HG03045 (cell line): ENCODE measurements around the gene ANKFY1.
"Not testable (repeated sequence)": the region's sequence is repeated elsewhere in the genome, so short reads cannot be mapped to it uniquely, and the experiment has no call there.

Experiments used
- ATAC-seq: cut with Tn5 transposase; IDR thresholded peaks from one replicate; pipeline ENCODE4 v1.9.1; 2021; ENCODE audit warnings: mild to moderate bottlenecking, moderate library complexity; ENCODE audit not compliant: unreplicated experiment

The ANKFY1 gene

DNA sequence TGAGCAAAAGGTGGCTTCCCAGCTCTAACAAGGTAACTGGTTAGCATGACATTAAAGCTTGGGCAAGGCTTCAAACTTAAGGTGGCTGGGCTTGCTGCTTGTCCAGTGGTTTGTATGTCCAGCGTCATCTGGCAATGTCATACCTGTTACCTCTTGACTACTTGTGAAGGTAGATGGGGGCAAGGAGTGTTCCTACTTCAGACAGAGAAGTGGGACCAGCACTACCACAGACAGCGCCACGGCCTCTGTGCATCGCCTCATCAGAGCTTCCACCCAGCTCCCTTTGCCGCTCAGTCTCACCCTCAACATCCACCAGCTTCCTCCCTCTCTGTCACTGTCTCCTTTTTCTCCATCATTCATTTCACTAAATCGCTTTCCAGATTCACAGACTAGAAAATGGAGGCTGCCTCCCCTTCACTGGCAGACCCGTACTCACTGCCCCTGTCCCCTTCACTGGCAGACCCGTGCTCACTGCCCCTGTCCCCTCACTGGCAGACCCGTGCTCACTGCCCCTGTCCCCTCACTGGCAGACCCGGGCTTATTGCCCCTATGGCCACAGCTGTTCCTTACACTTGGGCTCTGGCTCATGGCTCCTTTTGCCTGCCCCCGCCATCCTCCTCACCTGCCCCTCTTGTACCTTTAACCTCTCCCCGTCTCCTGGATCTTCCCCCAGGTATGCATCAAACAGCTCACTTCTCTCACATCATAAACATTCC, 106.0 kb downstream of the ANKFY1 start:
- no peak for ATAC-seq

DNA sequence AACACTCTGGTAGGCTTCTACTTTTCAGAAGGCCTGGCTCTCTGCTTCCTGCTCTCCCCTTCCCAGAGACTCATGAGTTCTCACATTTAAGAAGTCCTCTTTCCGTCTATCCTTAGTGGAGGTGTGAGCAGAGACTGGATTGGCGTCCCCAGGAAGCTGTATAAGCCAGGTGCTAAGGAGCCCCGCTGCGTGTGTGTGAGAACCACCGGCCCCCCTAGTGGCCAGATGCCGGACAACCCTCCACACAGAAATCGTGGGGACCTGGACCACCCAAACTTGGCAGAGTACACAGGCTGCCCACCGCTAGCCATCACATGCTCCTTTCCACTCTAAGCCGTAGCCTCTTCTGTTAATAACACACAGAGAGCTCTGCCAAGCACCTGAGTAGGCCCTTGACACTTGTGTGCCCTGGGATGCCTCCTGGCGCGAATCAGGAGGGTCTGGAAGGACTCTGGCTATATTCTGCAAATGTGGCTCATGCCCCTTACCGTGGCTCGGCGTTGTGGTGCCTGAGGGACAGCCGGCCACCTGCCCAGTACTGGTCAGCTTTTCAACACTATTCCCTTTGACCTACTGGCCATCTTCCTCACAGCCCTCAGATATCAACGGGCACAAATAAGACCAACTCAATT, 106.9 kb downstream of the ANKFY1 start:
- no peak for ATAC-seq

DNA sequence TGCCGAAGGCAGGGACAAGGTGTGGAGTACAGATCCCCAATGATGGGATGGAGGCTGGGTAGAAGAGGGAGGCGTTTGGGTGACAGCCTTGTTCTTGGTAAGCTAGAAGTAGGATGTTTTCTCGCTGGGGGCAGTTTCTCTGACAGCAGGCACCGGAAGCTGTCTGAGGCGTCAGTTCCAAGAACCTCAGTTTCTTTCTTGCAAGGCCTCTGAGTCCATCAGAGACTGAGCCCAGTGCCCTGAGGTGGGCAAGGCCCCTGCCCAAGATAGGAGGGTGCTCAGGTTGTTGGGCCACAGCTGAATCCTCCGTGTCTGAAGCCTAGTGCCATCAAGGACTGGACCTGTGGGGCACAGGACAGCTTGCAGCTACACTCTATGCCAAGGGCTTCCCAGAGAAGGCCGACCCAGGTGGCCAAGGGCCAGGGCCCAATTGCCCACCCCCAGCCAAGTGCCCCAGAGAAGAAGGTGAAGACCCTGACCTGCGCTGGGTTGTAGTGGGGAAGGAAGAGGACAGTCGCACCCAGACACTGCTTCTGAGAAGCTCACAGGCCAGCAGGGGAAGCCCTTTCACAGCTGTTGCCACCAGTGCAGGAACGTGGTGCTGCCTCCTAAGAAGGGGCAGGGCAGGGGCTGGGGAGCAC, 107.7 kb downstream of the ANKFY1 start:
- no peak for ATAC-seq

- ATAC-seq: no peak
These were observed 109.6 kb downstream of the ANKFY1 start for GRCh38 chr17:4154201-4154600.

DNA sequence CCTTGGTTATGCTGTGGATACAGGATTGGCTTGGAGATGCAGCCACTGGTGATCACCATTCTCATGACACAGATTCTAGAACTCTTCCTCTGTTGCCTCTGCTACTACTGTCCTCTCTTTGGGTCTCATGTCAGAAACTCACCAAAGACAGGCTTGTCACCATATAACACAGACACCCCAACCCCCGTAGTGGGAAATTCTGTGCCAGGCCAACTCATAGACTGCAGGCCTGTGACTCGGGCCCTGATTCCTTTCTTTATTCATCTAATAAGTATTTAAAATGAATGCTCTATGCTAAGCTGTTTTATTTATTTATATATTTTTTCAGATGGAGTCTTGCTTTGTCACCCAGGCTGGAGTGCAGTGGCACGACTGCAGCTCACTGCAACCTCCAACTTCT, 111.3 kb downstream of the ANKFY1 start:
- ATAC-seq: no peak

GRCh38 chr17:4150096-4150495, 113.7 kb downstream of the ANKFY1 start:
- ATAC-seq: no peak

GRCh38 chr17:4148611-4149308, 115.0 kb downstream of the ANKFY1 start:
- no peak for ATAC-seq

- ATAC-seq: no peak
These were observed 115.9 kb downstream of the ANKFY1 start for GRCh38 chr17:4147751-4148310.

- no peak for ATAC-seq
These were observed 117.1 kb downstream of the ANKFY1 start for GRCh38 chr17:4146641-4147040.

DNA sequence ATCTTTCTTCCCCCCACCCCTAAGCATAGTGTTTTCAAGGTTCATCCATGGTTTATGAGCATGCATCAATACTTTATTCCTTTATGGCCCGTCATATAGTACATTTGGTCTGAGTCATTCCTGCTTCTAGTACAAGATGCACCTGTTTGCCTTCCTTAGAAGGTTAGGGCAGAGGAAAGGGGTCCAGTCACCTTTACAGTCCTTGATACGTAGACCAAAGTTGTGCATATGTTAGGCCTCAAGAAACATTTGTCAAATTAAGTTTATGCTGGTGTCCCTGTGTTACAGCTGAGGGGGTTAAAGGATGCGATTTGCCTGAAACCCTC, 119.4 kb downstream of the ANKFY1 start:
- no peak for ATAC-seq

GRCh38 chr17:4143563-4144421, 120.0 kb downstream of the ANKFY1 start:
- ATAC-seq: peak; percentile 61

DNA sequence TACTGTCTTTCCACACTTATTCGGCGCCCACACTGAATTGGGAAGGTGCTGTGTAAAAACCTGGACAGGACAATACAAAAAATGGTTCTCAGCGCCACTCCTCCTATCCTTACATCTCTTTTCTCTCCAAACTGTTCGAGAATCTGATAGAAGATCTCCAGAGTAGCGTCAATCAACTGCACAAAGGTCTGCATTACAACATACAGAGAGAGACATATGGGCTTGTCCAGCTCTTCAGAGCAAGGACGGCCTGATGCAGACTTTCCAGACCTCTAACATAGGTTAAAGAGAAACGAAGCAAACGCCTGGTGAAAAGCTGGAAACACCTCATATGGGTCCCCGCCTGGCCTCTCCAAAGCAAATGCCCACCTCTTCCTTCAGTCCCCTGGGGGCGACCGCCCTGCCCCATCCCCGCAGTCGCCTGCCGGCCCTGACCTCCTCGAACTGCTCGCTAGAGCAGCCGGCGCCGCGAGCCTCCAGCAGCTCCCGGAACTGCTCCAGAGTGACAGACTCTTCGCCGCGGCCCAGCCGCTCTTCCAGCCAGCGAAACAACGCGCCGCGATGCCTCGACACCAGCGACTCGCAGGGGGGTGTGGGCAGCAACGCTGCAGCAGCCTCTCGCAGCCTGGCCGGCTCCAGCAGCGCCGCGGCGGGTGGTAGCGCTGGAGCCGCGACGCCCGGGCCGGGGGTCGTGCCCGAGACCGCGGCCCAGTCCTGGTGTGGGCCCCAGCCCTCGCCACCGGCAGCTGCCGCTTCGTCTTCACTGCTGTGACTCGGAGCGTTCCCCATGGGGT, 121.5 kb downstream of the ANKFY1 start:
- ATAC-seq: peak; percentile 9

- ATAC-seq: no peak
These were observed 123.7 kb downstream of the ANKFY1 start for GRCh38 chr17:4140125-4140524.

DNA sequence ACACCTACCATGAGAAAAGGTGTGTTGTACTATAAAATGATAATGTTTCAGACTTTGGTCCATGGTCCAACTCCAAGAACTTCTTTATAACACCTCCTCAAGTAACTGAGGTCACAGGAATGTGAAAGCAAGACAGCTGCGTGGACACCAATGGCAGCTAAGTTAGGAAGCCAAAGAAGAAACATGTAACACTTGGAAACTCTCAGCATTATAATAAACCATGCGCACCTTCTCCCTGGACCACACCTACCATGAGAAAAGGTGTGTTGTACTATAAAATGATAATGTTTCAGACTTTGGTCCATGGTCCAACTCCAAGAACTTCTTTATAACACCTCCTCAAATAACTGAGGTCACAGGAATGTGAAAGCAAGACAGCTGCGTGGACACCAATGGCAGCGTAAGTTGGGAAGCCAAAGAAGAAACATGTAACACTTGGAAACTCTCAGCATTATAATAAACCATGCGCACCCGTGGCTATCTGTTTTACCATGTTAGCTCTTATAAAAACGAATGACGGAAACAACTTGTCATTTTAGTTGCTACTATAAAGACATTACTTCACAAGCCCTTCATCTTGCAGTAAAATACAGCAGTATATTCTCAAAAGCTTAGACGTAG, 124.8 kb downstream of the ANKFY1 start:
- not testable (repeated sequence) for ATAC-seq

DNA sequence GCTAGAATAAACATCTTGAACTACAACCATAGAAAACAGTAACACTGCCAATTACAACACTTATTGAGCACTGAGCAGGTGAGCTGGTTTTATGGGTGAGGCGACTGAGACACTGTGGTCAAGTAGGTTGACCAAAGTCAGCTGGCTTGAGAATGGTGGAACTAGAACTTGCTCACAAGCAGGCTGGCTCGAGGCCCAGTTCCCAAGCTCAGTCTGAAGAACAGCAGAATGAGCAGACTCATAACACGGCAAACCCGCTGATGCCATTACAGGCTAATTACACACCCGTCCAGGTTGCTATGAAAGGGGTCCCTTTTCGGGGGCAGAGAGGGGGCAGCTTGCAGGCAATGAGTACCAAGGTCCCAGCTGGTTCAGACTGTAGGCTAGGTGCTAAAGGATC, 127.4 kb downstream of the ANKFY1 start:
- no peak for ATAC-seq

DNA sequence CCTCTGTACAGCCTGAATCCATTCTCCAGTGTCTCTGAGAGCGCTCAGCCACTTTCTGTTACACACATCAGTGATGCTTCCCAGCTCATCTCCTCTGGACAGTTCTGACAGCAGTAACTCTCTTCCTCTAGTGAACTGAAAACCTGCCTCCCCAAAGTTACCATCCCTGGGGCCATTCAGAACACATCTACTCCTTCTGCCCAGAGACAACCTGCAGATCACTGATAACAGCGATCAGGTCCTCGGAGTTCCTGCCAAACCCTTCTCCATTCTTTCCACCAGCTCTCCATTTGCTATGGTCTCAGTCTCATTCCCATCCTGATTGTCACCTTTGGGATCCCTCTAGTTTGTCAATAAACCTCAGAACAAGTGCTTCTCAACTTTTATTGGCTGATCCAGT, 128.3 kb downstream of the ANKFY1 start:
- ATAC-seq: no peak

DNA sequence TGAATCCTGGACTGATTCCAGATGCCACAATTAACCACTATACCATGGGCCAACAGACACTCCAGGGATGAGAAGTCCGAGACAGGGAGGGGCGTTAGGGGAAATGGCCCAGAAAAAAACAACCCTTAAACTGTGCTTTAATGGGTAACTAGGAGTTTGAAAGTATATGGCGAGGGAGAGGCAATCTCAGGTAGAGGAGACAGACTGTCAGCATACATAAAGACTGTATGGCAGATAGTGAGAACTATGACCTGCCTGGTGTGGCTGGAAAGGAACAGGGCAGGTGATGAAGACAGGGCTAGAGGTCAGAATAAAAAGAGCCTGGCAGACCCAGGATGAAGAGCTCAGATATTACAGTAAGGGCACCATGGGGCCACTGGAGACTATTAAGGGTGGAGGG, 129.1 kb downstream of the ANKFY1 start:
- no peak for ATAC-seq

DNA sequence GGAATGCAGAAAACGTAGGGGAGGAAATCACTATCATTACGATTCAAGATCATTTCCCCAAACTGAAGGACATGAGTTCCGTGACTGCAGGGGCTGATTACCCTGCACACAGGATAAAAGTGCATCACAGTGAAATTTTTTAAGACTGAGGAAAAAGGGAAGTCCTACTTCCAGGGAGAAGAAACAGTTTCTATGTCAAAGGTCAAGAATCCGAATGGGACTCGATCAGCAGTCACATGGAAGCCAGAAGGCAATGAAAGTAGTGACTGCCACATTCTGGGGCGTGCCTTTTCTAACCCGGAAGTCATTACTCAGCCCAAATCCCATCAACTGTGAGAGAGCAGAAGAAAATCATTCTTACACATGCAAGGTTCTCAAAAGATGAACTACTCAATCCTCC, 133.1 kb downstream of the ANKFY1 start:
- no peak for ATAC-seq

- no peak for ATAC-seq
These were observed 136.2 kb downstream of the ANKFY1 start for GRCh38 chr17:4127555-4127954.
